HG03354 (cell line): ENCODE results near the gene APOB.
"Not testable (repeated sequence)": the region's sequence is repeated elsewhere in the genome, so short reads cannot be mapped to it uniquely, and the experiment has no call there.

Source experiments
- ATAC-seq: cut with Tn5 transposase; IDR thresholded peaks from one replicate; pipeline ENCODE4 v1.9.1; 2021; ENCODE audit warnings: mild to moderate bottlenecking; ENCODE audit not compliant: unreplicated experiment, poor library complexity, severe bottlenecking

APOB gene

GRCh38 chr2:21035282-21035973 is 8.4 kb downstream of the APOB start:
- no peak for ATAC-seq

GRCh38 chr2:21034972-21035279 is 8.9 kb downstream of the APOB start:
- no peak for ATAC-seq

- no peak for ATAC-seq
Observed at GRCh38 chr2:21034156-21034971, 9.5 kb downstream of the APOB start.

- ATAC-seq: no peak
Observed at GRCh38 chr2:21033237-21034155, 10.4 kb downstream of the APOB start.

- ATAC-seq: no peak
Observed at GRCh38 chr2:21032338-21033236, 11.3 kb downstream of the APOB start.

- ATAC-seq: no peak
Observed at GRCh38 chr2:21030983-21031968, 12.6 kb downstream of the APOB start.

- no peak for ATAC-seq
Observed at GRCh38 chr2:21029519-21029918, 14.4 kb downstream of the APOB start.

- ATAC-seq: not testable (repeated sequence)
Observed at GRCh38 chr2:21028951-21029350, 14.9 kb downstream of the APOB start.

GRCh38 chr2:21028021-21028947 is 15.6 kb downstream of the APOB start:
- ATAC-seq: no peak

- ATAC-seq: no peak
Observed at GRCh38 chr2:21026479-21027282, 17.2 kb downstream of the APOB start.

GRCh38 chr2:21025690-21026478 is 18.0 kb downstream of the APOB start:
- ATAC-seq: no peak

- ATAC-seq: no peak
Observed at GRCh38 chr2:21024722-21025389, 19.0 kb downstream of the APOB start.

- ATAC-seq: no peak
Observed at GRCh38 chr2:21024198-21024597, 19.7 kb downstream of the APOB start.

GRCh38 chr2:21023419-21024181 is 20.3 kb downstream of the APOB start:
- no peak for ATAC-seq
